SK-N-MC (cell line): ENCODE data around the gene FRMD4A.

ENCODE experiments used
- EZH2 ChIP-seq: fragments of 200-600 bp; sonication (generic); IDR thresholded peaks from one replicate; pipeline ENCODE4 v1.6.1; 2017; ENCODE audit warnings: antibody characterized with exemption
- POLR2AphosphoS5 ChIP-seq: IDR thresholded peaks from 2 replicates; pipeline ENCODE4 v1.6.1; 2012; ENCODE audit warnings: mild to moderate bottlenecking, low read depth, low read length, borderline replicate concordance

GRCh38 chr10:13970957-13971353 lies 359.8 kb downstream of the FRMD4A start:
- TF ChIP-seq POLR2AphosphoS5: no peak
- no peak for TF ChIP-seq EZH2
